Aorta (tissue), 5 donors: ENCODE measurements around the gene HDAC5. TPM values are rescaled to one million over a fixed set of nuclear protein-coding genes. Genes with fewer than 3 reads are reported as not detected.

Source experiments
- ATAC-seq: fragments of 200-7000 bp; cut with Tn5 transposase; one replicate; pipeline ENCODE4 v1.9.1; 2022; ENCODE audit warnings: moderate library complexity; ENCODE audit not compliant: low FRiP score
- DNase-seq, 2 donors: peaks; one replicate each; pipeline ENCODE4 v3.0.0-alpha.2; 2020
- H3K27ac ChIP-seq, 2 donors: one replicate each; pipeline ENCODE4 v1.5.1; 2013; ENCODE audit warnings: low read length in 2 of 2, mild to moderate bottlenecking in 2 of 2, moderate library complexity in 2 of 2, control low read depth in 1 of 2, inconsistent platforms in 1 of 2, low read depth in 1 of 2
- H3K27me3 ChIP-seq, 2 donors: one replicate each; pipeline ENCODE4 v1.6.1; 2013; ENCODE audit warnings: control low read depth in 1 of 2, low read length in 1 of 2, mild to moderate bottlenecking in 1 of 2, moderate library complexity in 1 of 2; ENCODE audit not compliant: insufficient read depth in 2 of 2, control insufficient read depth in 1 of 2
- H3K36me3 ChIP-seq, 2 donors: one replicate each; pipeline ENCODE4 v1.6.1; 2013; ENCODE audit warnings: control low read depth in 1 of 2, low read length in 1 of 2, mild to moderate bottlenecking in 1 of 2; ENCODE audit not compliant: insufficient read depth in 2 of 2, control insufficient read depth in 1 of 2
- H3K4me1 ChIP-seq, 2 donors: one replicate each; pipeline ENCODE4 v1.6.1; 2013; ENCODE audit warnings: low read length in 2 of 2, control low read depth in 1 of 2, mild to moderate bottlenecking in 1 of 2, moderate library complexity in 1 of 2; ENCODE audit not compliant: insufficient read depth in 2 of 2, control insufficient read depth in 1 of 2
- H3K4me3 ChIP-seq, 2 donors: one replicate each; pipeline ENCODE4 v1.5.1; 2013; ENCODE audit warnings: low read length in 2 of 2, control low read depth in 1 of 2, mild to moderate bottlenecking in 1 of 2
- H3K9me3 ChIP-seq: one replicate; pipeline ENCODE4 v1.6.1; 2013; ENCODE audit warnings: mild to moderate bottlenecking, low read length; ENCODE audit not compliant: control insufficient read depth
- WGBS, 2 donors: extraction: QIAGEN DNeasy Blood & Tissue Kit; methylation state at CpG; one replicate each; pipeline ENCODE4 v1.1.7; 2013; 5-methylcytosine and 5-hydroxymethylcytosine counted together
- intact Hi-C, 2 donors: fragments of 100-400 bp; cut with DNase I; formaldehyde crosslinking; loops; one replicate each; pipeline versions ENCODE4 v1.14.2 to v1.15.0; 2022
- polyA plus RNA-seq, 2 donors: library from polyadenylated mRNA; stranded (reverse); fragments of 200-250 nt; gene quantifications; one replicate each; pipeline ENCODE4 v1.2.3, GENCODE V29; 2013
- total RNA-seq, 2 donors: library from RNA; stranded (reverse); fragmentation: NEBNext Ultra II Directional; extraction: Animal tissue kit (Norgen Biotek cat#: 25700); gene quantifications; one replicate each; pipeline ENCODE4 v1.2.1, GENCODE V29; 2021
- donor health status: healthy with polysubstance abuse.
- donor health status: Bipolar disorder and iron deficiency.
- donor health status: DM: no; HTN: no; CAD: no.
- donor health status: DM: no; HTN: no; CAD: no.
- donor health status: DM: yes; HTN: yes; CAD: no.

Gene HDAC5
- total and polyA plus RNA-seq, 4 donors, result 28.9 to 83.4 (median 76.2) TPM

- DNase-seq (peak in 1 of 2 donors; percentile 84), ATAC-seq (no peak)
- Histone ChIP-seq H3K4me3 (no peak overlapping the region), H3K27ac (no peak overlapping the region), H3K36me3 (no peaks in the 10 kb centered on the region), H3K9me3 (no peaks in the 10 kb centered on the region), H3K27me3 (no peaks in the 10 kb centered on the region), H3K4me1 (peaks cover 0 to 6% of the 10 kb centered on the region in 2 donors)
- WGBS, 2 donors, result 45 to 47% methylated on average over 11 of the region's 11 CpGs
- intact Hi-C loops, result no loop called here
These were observed 7.6 kb downstream of the HDAC5 start for GRCh38 chr17:44115585-44116415.

DNA sequence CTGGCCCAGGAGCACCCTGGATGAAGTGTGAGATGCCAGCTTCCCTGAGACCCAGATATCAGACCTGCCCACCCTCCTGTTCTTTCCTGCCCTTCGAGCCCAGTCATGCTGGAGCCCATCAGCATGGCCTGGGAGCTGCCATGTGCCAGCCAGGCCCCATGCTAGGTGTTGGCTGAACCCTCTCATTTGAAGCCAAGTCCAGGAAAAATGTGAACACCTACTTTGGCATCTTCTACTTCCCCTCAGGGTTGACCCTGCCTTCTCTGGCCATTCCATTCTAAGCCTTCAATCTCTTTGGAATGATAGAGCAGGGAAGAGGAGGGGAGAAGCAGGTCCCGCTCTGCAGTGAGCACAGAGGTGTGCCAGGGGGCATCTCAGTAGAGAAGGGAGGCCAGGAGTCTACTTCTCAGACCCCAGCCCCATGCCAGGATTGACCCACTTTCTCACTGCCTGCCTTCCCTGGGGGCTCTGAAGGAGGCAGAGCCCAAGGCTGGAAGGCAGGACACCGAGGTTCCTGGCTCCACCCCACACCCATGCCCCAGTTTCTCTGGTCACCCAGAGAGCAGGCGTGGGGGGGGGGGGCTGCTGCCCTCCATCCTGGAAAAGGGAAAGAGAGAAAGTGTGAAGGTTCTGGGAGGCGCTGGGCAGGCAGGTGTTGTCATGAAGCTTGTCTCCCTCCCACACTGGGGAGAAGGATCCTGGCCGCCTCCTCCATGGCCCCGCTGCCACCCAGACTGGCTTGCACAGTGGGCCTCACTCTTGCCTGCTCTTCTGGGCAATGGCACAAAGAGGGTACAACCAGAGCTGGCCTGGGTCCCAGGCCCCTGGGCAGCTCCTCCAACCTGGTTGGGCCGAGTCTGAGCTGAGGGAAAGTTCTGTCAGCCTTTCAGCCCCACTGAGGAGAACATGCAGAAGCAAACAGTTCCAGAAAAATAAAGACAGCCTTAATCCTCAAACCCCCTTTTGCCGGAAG lies 9.3 kb downstream of the HDAC5 start:
- no peak overlapping the region for H3K27ac ChIP-seq
- no peak for ATAC-seq
- intact Hi-C loops, result no loop called here
- no peaks in the 10 kb centered on the region for H3K36me3 ChIP-seq
- DNase-seq, result no peak
- H3K27me3 ChIP-seq, result no peaks in the 10 kb centered on the region
- 79 to 80% methylated on average over 9 of the region's 9 CpGs for WGBS, 2 donors
- no peak overlapping the region for H3K4me3 ChIP-seq
- peaks cover 0 to 6% of the 10 kb centered on the region in 2 donors for H3K4me1 ChIP-seq
- H3K9me3 ChIP-seq, result no peaks in the 10 kb centered on the region

- peak overlapping the region in 1 of 2 donors; percentile 19 for H3K27ac ChIP-seq
- ATAC-seq, result no peak
- H3K36me3 ChIP-seq, result no peaks in the 10 kb centered on the region
- peaks cover 1 to 6% of the 10 kb centered on the region in 2 donors for H3K4me1 ChIP-seq
- no peaks in the 10 kb centered on the region for H3K9me3 ChIP-seq
- H3K27me3 ChIP-seq, result no peaks in the 10 kb centered on the region
- 82 to 86% methylated on average over 1 of the region's 1 CpG for WGBS, 2 donors
- intact Hi-C loops, result no loop called here
- no peak for DNase-seq
- H3K4me3 ChIP-seq, result no peak overlapping the region
These were observed 10.1 kb downstream of the HDAC5 start for GRCh38 chr17:44113382-44113781.

DNA sequence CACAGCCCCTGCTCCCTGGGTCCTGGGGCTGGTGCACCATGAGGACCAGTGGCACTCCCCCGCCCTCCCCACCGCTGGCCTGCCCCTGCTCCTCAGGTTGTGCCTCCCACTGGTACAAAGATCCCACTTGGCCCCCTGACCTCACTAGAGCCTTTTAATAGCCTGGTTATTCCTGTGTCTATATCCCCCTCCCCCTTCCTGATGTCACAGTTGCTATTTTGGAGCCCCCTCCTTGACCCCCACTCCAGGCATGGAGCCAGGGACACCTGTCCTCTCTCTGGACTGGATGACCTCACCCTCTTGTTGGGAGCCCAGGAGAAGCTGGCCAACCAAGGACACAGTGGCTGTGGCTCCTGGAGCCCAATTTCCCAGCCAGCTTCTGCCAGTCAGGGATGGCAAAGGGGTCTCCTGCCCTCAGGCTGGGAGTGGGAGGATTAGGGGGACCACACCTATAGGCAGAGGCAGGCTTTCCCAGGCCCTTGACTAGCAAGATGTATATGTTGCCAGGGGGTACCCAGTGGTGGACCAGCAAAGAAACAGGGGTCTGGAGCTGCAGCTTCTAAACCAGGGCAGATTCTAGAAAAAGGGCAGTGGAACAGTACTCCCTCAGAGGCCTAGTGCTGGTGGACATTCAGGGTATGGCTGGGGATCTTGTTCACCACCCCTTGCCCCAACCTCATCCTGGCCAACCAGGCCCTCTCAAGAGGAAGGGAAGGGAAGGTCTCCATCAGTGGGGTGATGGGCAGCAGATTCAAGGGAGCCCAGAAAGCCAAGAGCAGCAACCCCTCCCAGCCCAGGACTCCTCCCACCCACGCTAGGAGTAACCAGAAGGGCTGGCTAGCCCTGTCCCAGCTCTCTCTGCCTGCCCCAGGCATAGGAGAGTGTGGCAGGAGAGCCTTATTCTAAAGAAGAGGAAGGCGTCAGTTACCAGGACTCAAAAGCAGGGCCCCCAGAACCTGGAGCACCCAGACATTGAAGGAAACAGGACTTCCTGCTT lies 10.9 kb downstream of the HDAC5 start:
- ATAC-seq (no peak), DNase-seq (peak in 1 of 2 donors; percentile 82)
- 37 to 61% methylated on average over 4 of the region's 4 CpGs for WGBS, 2 donors
- intact Hi-C loops, result no loop called here
- Histone ChIP-seq H3K4me1 (peaks cover 4 to 6% of the 10 kb centered on the region in 2 donors), H3K36me3 (no peaks in the 10 kb centered on the region), H3K27ac (peak overlapping the region in 1 of 2 donors; percentile 53), H3K9me3 (no peaks in the 10 kb centered on the region), H3K27me3 (no peaks in the 10 kb centered on the region), H3K4me3 (no peak overlapping the region)

GRCh38 chr17:44111777-44112176 lies 11.7 kb downstream of the HDAC5 start:
- WGBS, 2 donors, result 51 to 60% methylated on average over 3 of the region's 3 CpGs
- no peaks in the 10 kb centered on the region for H3K9me3 ChIP-seq
- peak overlapping the region in 1 of 2 donors; percentile 53 for H3K27ac ChIP-seq
- ATAC-seq, result no peak
- peaks cover 4 to 6% of the 10 kb centered on the region in 2 donors for H3K4me1 ChIP-seq
- intact Hi-C loops, result loop anchor here in 1 of 2 donors (2.0 kb wide), 1 partner anchor 41 kb away; the partner anchor contains the start of gene G6PC3
- no peaks in the 10 kb centered on the region for H3K27me3 ChIP-seq
- no peak for DNase-seq
- H3K4me3 ChIP-seq, result no peak overlapping the region
- H3K36me3 ChIP-seq, result no peaks in the 10 kb centered on the region

DNA sequence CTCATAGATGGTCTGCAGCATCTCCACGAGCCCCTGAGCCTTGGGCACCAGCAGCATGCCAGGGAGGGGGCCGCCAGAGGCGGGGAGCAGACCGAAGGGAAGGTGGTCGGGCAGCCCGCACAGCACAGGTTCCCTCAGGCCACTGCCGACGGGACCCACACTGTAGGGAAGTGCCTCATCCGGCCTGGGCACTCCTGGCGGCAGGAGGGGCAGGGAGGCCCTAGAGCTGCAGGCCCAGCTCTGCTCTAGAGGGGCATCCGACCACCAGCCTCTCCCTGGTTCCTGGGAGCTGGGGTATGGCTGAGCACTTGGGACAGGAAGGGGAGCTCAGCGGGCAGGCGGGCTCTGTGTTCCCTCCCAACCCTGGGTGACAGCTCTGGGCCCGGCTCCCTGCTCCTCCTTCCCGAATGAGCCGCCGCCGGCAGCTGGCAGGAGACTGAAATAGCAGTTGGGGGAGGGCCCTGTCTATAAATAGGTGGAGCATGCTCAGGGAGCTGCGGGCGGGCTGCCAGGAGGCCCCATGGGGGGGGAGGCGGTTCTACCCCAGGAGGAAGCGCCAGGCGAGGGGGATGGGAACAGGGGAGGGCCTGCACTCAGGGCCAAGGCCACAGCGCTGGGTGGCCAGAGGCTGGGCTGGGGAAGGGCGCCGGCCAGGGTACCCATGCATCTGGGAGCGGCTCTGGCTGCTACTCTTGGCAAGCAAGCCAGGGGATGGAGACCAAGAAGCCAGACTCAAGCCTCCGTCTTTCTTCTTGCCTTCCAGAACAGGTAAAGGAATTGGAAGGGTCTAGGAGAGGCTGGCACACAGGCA lies 12.4 kb downstream of the HDAC5 start:
- H3K27ac ChIP-seq, result peak overlapping the region; percentile 36 to 90
- DNase-seq, result peak; percentile 99 to 100
- no peaks in the 10 kb centered on the region for H3K27me3 ChIP-seq
- peak; percentile 89 for ATAC-seq
- intact Hi-C loops, result loop anchor here in 1 of 2 donors (2.0 kb wide), 1 partner anchor 40 kb away; the partner anchor contains the start of gene G6PC3
- H3K4me1 ChIP-seq, result peaks cover 4 to 6% of the 10 kb centered on the region in 2 donors
- WGBS, 2 donors, result 1% methylated on average over 25 to 28 of the region's 28 CpGs
- H3K9me3 ChIP-seq, result no peaks in the 10 kb centered on the region
- H3K4me3 ChIP-seq, result peak overlapping the region; percentile 2 to 61
- no peaks in the 10 kb centered on the region for H3K36me3 ChIP-seq

DNA sequence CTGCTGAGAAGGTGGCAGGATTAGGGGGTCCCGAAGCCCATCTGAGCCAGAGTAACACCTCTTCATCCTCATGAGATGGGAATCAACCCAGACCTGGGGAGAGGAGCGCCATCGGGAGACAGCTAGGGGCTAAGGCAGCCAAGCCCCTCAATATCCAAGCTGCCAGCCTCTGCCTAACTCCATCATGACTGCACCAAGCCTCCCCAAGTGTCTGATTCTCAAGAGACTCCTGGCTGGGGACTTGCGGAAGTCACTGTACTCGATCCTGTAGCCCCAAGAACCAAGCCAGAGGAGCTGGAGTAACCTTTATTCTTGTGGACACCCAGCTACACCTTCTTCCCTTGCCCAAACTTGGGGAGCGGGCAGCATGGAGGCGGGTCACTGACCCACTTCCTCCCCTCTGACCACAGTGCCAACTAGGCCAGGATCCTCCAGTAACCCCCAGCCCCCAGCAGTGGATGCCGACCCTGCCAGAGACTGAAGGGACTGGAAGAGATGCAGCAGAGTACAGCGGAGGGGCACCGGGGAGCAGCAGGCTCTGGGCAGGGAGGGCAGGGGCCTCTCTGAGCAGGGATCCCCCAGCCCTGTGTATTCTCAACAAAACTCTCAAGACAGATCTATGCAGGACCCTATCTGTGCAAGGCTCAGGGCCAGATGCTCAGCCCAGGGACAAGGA lies 13.3 kb downstream of the HDAC5 start:
- Histone ChIP-seq H3K4me3 (peak overlapping the region; percentile 9 to 61), H3K27me3 (no peaks in the 10 kb centered on the region), H3K9me3 (no peaks in the 10 kb centered on the region), H3K27ac (peak overlapping the region; percentile 36 to 90), H3K36me3 (no peaks in the 10 kb centered on the region), H3K4me1 (peaks cover 4 to 6% of the 10 kb centered on the region in 2 donors)
- WGBS, 2 donors, result 41 to 53% methylated on average over 10 of the region's 10 CpGs
- ATAC-seq (no peak), DNase-seq (no peak)
- intact Hi-C loops, result loop anchor here in 1 of 2 donors (2.0 kb wide), 1 partner anchor 39 kb away; the partner anchor contains the start of gene G6PC3
